Activated naive CD4-positive, alpha-beta T cell treated with anti-CD3 and anti-CD28 coated beads, Interleukin-2, amount 50 U/mL, for 24 hours (primary cell): Measurements from ENCODE around the gene RPRD1B.
"Not testable (repeated sequence)": the region's sequence is repeated elsewhere in the genome, so short reads cannot be mapped to it uniquely, and the experiment has no call there.

Experiments used
- H3K27ac Mint-ChIP-seq: one replicate; pipeline ENCODE4 v1.8.0; 2021; ENCODE audit warnings: mild to moderate bottlenecking, mixed read lengths
- H3K27me3 Mint-ChIP-seq: one replicate; pipeline ENCODE4 v1.8.0; 2021; ENCODE audit warnings: mixed read lengths
- H3K36me3 Mint-ChIP-seq: one replicate; pipeline ENCODE4 v1.8.0; 2021; ENCODE audit warnings: mixed read lengths
- H3K4me1 Mint-ChIP-seq: one replicate; pipeline ENCODE4 v1.8.0; 2021; ENCODE audit warnings: mixed read lengths
- H3K4me3 Mint-ChIP-seq: one replicate; pipeline ENCODE4 v1.8.0; 2021; ENCODE audit warnings: mild to moderate bottlenecking, mixed read lengths
- H3K9me3 Mint-ChIP-seq: one replicate; pipeline ENCODE4 v1.8.0; 2021; ENCODE audit warnings: mixed read lengths

Gene RPRD1B

GRCh38 chr20:38092915-38093314 is 59.4 kb downstream of the RPRD1B start:
- no peak overlapping the region for H3K27ac Mint-ChIP-seq
- peaks cover 11% of the 10 kb centered on the region for H3K36me3 Mint-ChIP-seq
- peaks cover 31% of the 10 kb centered on the region for H3K4me1 Mint-ChIP-seq
- no peak overlapping the region for H3K4me3 Mint-ChIP-seq
- H3K27me3 Mint-ChIP-seq: no peaks in the 10 kb centered on the region
- no peaks in the 10 kb centered on the region for H3K9me3 Mint-ChIP-seq

GRCh38 chr20:38093641-38094077 is 60.1 kb downstream of the RPRD1B start:
- no peak overlapping the region for H3K4me3 Mint-ChIP-seq
- no peaks in the 10 kb centered on the region for H3K9me3 Mint-ChIP-seq
- no peaks in the 10 kb centered on the region for H3K27me3 Mint-ChIP-seq
- no peak overlapping the region for H3K27ac Mint-ChIP-seq
- peaks cover 31% of the 10 kb centered on the region for H3K4me1 Mint-ChIP-seq
- H3K36me3 Mint-ChIP-seq: peaks cover 7% of the 10 kb centered on the region

- Mint-ChIP-seq H3K27ac (no peak overlapping the region), H3K36me3 (peaks cover 4% of the 10 kb centered on the region), H3K27me3 (no peaks in the 10 kb centered on the region), H3K9me3 (no peaks in the 10 kb centered on the region), H3K4me1 (peaks cover 31% of the 10 kb centered on the region), H3K4me3 (no peak overlapping the region)
Observed at GRCh38 chr20:38094373-38094891, 60.9 kb downstream of the RPRD1B start.

- Mint-ChIP-seq H3K27ac (peak overlapping the region; percentile 4), H3K4me1 (peaks cover 31% of the 10 kb centered on the region), H3K9me3 (peaks cover 6% of the 10 kb centered on the region), H3K4me3 (no peak overlapping the region), H3K27me3 (no peaks in the 10 kb centered on the region), H3K36me3 (peaks cover 10% of the 10 kb centered on the region)
Observed at GRCh38 chr20:38095017-38095686, 61.6 kb downstream of the RPRD1B start.

GRCh38 chr20:38098952-38099351 is 65.4 kb downstream of the RPRD1B start:
- H3K4me1 Mint-ChIP-seq: peaks cover 12% of the 10 kb centered on the region
- H3K9me3 Mint-ChIP-seq: peaks cover 13% of the 10 kb centered on the region
- H3K27ac Mint-ChIP-seq: no peak overlapping the region
- H3K4me3 Mint-ChIP-seq: no peak overlapping the region
- no peaks in the 10 kb centered on the region for H3K27me3 Mint-ChIP-seq
- H3K36me3 Mint-ChIP-seq: peaks cover 16% of the 10 kb centered on the region

- peaks cover 13% of the 10 kb centered on the region for H3K9me3 Mint-ChIP-seq
Observed at GRCh38 chr20:38102206-38102605, 68.7 kb downstream of the RPRD1B start.

GRCh38 chr20:38104285-38104684 is 70.7 kb downstream of the RPRD1B start:
- H3K4me3 Mint-ChIP-seq: no peak overlapping the region
- no peaks in the 10 kb centered on the region for H3K27me3 Mint-ChIP-seq
- H3K4me1 Mint-ChIP-seq: no peaks in the 10 kb centered on the region
- peaks cover 13% of the 10 kb centered on the region for H3K36me3 Mint-ChIP-seq
- H3K27ac Mint-ChIP-seq: no peak overlapping the region
- H3K9me3 Mint-ChIP-seq: peaks cover 13% of the 10 kb centered on the region

More at GRCh38 chr20:38102206-38102605, 68.7 kb downstream of the RPRD1B start:
- not testable (repeated sequence) for H3K27me3 Mint-ChIP-seq, H3K27ac Mint-ChIP-seq, H3K4me3 Mint-ChIP-seq, H3K4me1 Mint-ChIP-seq
- H3K36me3 Mint-ChIP-seq: peaks cover 13% of the 10 kb centered on the region

- Mint-ChIP-seq H3K9me3 (no peaks in the 10 kb centered on the region), H3K27ac (no peak overlapping the region), H3K4me3 (no peak overlapping the region), H3K36me3 (no peaks in the 10 kb centered on the region), H3K27me3 (no peaks in the 10 kb centered on the region), H3K4me1 (no peaks in the 10 kb centered on the region)
Observed at GRCh38 chr20:38106461-38106860, 72.9 kb downstream of the RPRD1B start.

- not testable (repeated sequence) for H3K27me3 Mint-ChIP-seq
Observed at GRCh38 chr20:38107386-38107785, 73.8 kb downstream of the RPRD1B start.

GRCh38 chr20:38107916-38108315 is 74.4 kb downstream of the RPRD1B start:
- H3K4me1 Mint-ChIP-seq, H3K27ac Mint-ChIP-seq, H3K4me3 Mint-ChIP-seq: not testable (repeated sequence)

More at GRCh38 chr20:38107386-38107785, 73.8 kb downstream of the RPRD1B start:
- H3K4me3 Mint-ChIP-seq, H3K9me3 Mint-ChIP-seq, H3K27ac Mint-ChIP-seq, H3K36me3 Mint-ChIP-seq, H3K4me1 Mint-ChIP-seq: not testable (repeated sequence)

GRCh38 chr20:38108438-38108985 is 75.0 kb downstream of the RPRD1B start:
- H3K4me3 Mint-ChIP-seq: no peak overlapping the region
- no peaks in the 10 kb centered on the region for H3K36me3 Mint-ChIP-seq
- H3K27ac Mint-ChIP-seq: no peak overlapping the region
- H3K4me1 Mint-ChIP-seq: no peaks in the 10 kb centered on the region
- H3K9me3 Mint-ChIP-seq: no peaks in the 10 kb centered on the region
- no peaks in the 10 kb centered on the region for H3K27me3 Mint-ChIP-seq

More at GRCh38 chr20:38107916-38108315, 74.4 kb downstream of the RPRD1B start:
- not testable (repeated sequence) for H3K27me3 Mint-ChIP-seq, H3K9me3 Mint-ChIP-seq, H3K36me3 Mint-ChIP-seq

- no peaks in the 10 kb centered on the region for H3K36me3 Mint-ChIP-seq
- no peaks in the 10 kb centered on the region for H3K4me1 Mint-ChIP-seq
- H3K4me3 Mint-ChIP-seq: no peak overlapping the region
- H3K27ac Mint-ChIP-seq: no peak overlapping the region
- H3K9me3 Mint-ChIP-seq: no peaks in the 10 kb centered on the region
- no peaks in the 10 kb centered on the region for H3K27me3 Mint-ChIP-seq
Observed at GRCh38 chr20:38108986-38109541, 75.5 kb downstream of the RPRD1B start.

- H3K27me3 Mint-ChIP-seq: no peaks in the 10 kb centered on the region
- H3K9me3 Mint-ChIP-seq: no peaks in the 10 kb centered on the region
- no peaks in the 10 kb centered on the region for H3K36me3 Mint-ChIP-seq
- no peak overlapping the region for H3K4me3 Mint-ChIP-seq
- no peaks in the 10 kb centered on the region for H3K4me1 Mint-ChIP-seq
- no peak overlapping the region for H3K27ac Mint-ChIP-seq
Observed at GRCh38 chr20:38109591-38110524, 76.3 kb downstream of the RPRD1B start.

- Mint-ChIP-seq H3K4me3 (no peak overlapping the region), H3K36me3 (no peaks in the 10 kb centered on the region), H3K4me1 (no peaks in the 10 kb centered on the region), H3K27ac (no peak overlapping the region), H3K9me3 (no peaks in the 10 kb centered on the region), H3K27me3 (no peaks in the 10 kb centered on the region)
Observed at GRCh38 chr20:38110525-38111178, 77.1 kb downstream of the RPRD1B start.
